Activated naive CD4-positive, alpha-beta T cell treated with anti-CD3 and anti-CD28 coated beads, Interleukin-2, amount 50 U/mL, for 72 hours (primary cell): Measurements from ENCODE around the gene HIF3A. TPM values are rescaled to one million over a fixed set of nuclear protein-coding genes. Genes with fewer than 3 reads are reported as not detected.
A peak's percentile ranks its signal among the peaks of the same experiment; 100 is the strongest.

Experiments used
- ATAC-seq, 2 donors: fragments of 150-1000 bp; cut with Tn5 transposase; 2 replicates each; pipeline ENCODE4 v1.10.0; 2021; ENCODE audit warnings: mild to moderate bottlenecking in 2 of 2, moderate library complexity in 2 of 2
- DNase-seq, 2 donors: peaks; one replicate each; pipeline ENCODE4 v3.0.0; 2021 to 2022; ENCODE audit warnings: low spot score in 2 of 2
- H3K27ac Mint-ChIP-seq, 2 donors: one replicate each; pipeline ENCODE4 v1.8.0; 2022; ENCODE audit warnings: mild to moderate bottlenecking in 2 of 2, mixed read lengths in 2 of 2
- H3K36me3 Mint-ChIP-seq, 2 donors: one replicate each; pipeline ENCODE4 v1.8.0; 2022; ENCODE audit warnings: mixed read lengths in 2 of 2
- H3K9me3 Mint-ChIP-seq, 2 donors: one replicate each; pipeline ENCODE4 v1.8.0; 2022; ENCODE audit warnings: mixed read lengths in 2 of 2
- total RNA-seq, 2 donors: library from RNA; stranded (reverse); gene quantifications; one replicate each; pipeline ENCODE4 v1.2.3, GENCODE V29; 2022

HIF3A gene
- total RNA-seq, 2 donors from 2014 or later = not detected

- no peak for ATAC-seq
- peaks cover 19 to 20% of the 10 kb centered on the region in 2 donors for H3K36me3 Mint-ChIP-seq
- peak overlapping the region in 1 of 2 donors; percentile 53 for H3K27ac Mint-ChIP-seq
- peak in 1 of 2 donors; percentile 6 for DNase-seq
- H3K9me3 Mint-ChIP-seq = no peaks in the 10 kb centered on the region
Measured at GRCh38 chr19:46381346-46381745, 84.5 kb downstream of the HIF3A start.

DNA sequence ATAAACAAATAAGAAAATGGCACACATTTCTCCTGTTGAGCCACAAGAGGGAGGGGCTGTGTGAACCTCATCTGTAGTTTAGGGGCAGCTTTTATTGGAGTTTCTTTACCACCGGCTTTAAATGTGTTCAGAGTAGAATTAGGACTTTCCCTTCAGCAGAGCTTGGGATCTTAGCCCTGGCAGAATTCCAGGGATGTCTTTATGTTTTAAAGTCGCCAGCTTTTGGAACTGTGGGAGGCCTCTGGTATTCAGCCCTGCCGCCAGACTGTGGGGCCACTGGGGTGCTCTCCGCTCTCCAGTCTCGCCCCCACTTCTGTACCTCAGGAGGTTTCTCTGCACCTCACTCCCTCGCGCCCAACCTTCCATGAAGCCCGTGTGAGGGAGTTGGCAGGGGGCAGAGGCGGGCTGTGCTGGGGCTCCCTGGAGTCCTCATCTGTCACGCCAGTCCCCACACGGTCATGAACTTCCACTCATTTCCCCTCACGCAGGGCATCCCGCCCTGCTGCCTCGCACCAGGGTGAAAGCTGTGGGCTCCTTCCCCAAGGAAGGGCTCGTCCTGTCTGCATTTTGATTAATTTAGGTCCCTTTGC is 85.0 kb downstream of the HIF3A start:
- Mint-ChIP-seq H3K27ac (peak overlapping the region in 1 of 2 donors; percentile 60), H3K36me3 (peaks cover 19 to 20% of the 10 kb centered on the region in 2 donors)

DNA sequence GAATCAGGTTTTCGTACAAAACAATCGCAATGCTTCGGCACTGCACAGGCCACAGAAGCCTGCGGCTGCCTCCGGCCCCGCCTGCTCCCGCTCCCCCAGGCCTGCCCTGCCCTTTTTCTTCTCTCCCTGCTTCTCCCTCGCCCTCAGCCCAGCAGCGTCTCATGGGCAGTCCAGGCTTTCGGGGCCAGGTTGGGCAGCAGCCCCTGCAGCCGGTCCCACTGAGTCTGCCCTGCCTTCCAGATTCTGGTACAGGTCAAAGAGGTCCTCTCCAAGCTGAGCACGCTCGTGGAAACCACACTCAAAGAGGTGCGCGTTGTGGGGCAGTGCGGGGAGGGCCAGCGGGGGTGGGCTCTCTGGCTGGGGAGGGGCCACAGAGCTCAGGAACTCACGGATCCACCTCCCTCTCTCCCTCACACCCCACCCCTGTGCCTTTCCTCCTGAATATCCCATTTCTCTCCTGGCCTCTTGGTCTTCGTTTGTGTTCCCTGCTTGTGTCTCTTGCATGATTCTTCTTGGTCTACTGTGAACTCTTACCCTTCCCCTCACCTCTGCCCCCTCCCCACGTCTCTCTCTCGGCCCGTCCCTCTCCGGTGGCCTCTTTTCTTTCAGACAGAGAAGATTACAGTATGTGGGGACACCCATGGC is 86.5 kb downstream of the HIF3A start:
- DNase-seq (peak in 1 of 2 donors; percentile 20), ATAC-seq (no peak)
- peak overlapping the region in 1 of 2 donors; percentile 37 for H3K27ac Mint-ChIP-seq

More for the DNA sequence above, 85.0 kb downstream of the HIF3A start:
- peak in 1 of 2 donors; percentile 28 for DNase-seq
- H3K9me3 Mint-ChIP-seq = no peaks in the 10 kb centered on the region
- no peak for ATAC-seq

DNA sequence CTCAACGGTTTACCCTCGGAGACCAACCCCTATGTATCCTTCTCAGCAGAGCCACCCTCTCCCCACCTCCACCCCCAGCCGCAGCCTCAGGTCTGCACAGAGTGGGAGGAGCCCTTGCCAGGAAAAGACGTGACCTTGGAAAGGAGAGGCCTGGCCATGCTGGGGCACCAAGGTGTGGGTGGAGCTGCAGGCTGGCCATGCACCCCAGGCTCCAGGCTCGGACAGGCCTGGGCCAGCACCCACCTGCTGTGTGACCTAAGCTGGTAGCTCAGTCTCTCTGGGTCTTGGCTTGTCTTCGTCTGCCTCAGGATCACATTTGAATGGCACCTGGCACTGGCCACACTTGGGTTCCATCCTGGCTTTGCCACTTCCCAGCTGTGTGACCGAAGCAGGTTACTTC is 87.0 kb downstream of the HIF3A start:
- peaks cover 19 to 26% of the 10 kb centered on the region in 2 donors for H3K36me3 Mint-ChIP-seq

More for the DNA sequence above, 86.5 kb downstream of the HIF3A start:
- Mint-ChIP-seq H3K9me3 (no peaks in the 10 kb centered on the region), H3K36me3 (peaks cover 19 to 23% of the 10 kb centered on the region in 2 donors)

DNA sequence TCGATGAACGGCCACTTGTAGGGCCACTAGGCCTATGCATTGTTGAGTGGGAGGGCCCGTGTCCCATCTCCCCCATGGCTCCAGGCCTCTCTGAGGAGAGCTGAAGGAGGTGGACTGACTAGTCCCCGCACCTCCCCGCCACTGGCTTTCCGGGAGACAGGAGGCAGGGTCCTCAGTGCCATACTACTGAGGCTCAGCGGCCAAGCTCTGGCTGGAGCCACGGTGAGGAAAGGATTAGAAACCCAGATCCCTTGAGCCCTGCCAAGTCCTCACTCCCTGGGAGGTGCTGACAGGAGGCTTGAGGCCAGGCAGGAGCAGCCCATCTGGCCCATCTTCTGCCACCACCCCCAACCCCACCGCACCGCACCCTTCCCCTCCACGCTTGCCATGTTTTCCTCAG is 87.6 kb downstream of the HIF3A start:
- peaks cover 19 to 32% of the 10 kb centered on the region in 2 donors for H3K36me3 Mint-ChIP-seq

More for the DNA sequence above, 87.0 kb downstream of the HIF3A start:
- H3K27ac Mint-ChIP-seq = no peak overlapping the region
- ATAC-seq (no peak), DNase-seq (peak in 1 of 2 donors; percentile 33)
- H3K9me3 Mint-ChIP-seq = no peaks in the 10 kb centered on the region

GRCh38 chr19:46385636-46386035 is 88.8 kb downstream of the HIF3A start:
- no peak for DNase-seq
- Mint-ChIP-seq H3K36me3 (peaks cover 13 to 33% of the 10 kb centered on the region in 2 donors), H3K9me3 (no peaks in the 10 kb centered on the region), H3K27ac (peak overlapping the region; percentile 19 to 32)
- ATAC-seq = no peak

More for the DNA sequence above, 87.6 kb downstream of the HIF3A start:
- H3K27ac Mint-ChIP-seq = peak overlapping the region in 1 of 2 donors; percentile 22
- DNase-seq (peak in 1 of 2 donors; percentile 18), ATAC-seq (no peak)
- no peaks in the 10 kb centered on the region for H3K9me3 Mint-ChIP-seq

DNA sequence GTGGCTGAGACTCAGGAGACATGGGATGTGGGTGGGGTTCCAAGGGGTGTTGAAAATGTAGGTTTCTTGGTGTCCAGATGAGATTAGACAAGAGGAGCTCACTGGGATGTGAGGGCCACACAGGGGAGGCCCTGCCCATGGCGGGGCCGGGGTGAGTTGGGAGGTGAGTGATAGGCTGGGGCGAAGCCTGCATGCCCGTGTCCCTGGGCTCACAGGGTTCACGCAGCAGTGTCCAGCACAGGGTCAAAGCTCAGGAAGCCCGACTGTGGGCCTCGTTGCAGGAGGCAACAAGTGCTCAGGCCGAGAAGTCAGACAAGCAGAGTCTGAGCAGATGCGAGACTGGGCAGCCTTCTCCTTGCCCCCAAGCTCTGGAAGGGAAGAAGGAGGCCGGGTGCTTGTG is 89.3 kb downstream of the HIF3A start:
- Mint-ChIP-seq H3K27ac (peak overlapping the region; percentile 19 to 32), H3K9me3 (no peaks in the 10 kb centered on the region), H3K36me3 (peaks cover 12 to 28% of the 10 kb centered on the region in 2 donors)
- no peak for ATAC-seq
- DNase-seq = no peak

GRCh38 chr19:46386996-46387712 is 90.3 kb downstream of the HIF3A start:
- Mint-ChIP-seq H3K9me3 (no peaks in the 10 kb centered on the region), H3K27ac (no peak overlapping the region), H3K36me3 (peaks cover 12 to 27% of the 10 kb centered on the region in 2 donors)
- DNase-seq (no peak), ATAC-seq (no peak)

GRCh38 chr19:46387713-46388130 is 90.9 kb downstream of the HIF3A start:
- no peak overlapping the region for H3K27ac Mint-ChIP-seq
- no peaks in the 10 kb centered on the region for H3K9me3 Mint-ChIP-seq
- H3K36me3 Mint-ChIP-seq = peaks cover 6 to 27% of the 10 kb centered on the region in 2 donors
- DNase-seq = no peak
- no peak for ATAC-seq

DNA sequence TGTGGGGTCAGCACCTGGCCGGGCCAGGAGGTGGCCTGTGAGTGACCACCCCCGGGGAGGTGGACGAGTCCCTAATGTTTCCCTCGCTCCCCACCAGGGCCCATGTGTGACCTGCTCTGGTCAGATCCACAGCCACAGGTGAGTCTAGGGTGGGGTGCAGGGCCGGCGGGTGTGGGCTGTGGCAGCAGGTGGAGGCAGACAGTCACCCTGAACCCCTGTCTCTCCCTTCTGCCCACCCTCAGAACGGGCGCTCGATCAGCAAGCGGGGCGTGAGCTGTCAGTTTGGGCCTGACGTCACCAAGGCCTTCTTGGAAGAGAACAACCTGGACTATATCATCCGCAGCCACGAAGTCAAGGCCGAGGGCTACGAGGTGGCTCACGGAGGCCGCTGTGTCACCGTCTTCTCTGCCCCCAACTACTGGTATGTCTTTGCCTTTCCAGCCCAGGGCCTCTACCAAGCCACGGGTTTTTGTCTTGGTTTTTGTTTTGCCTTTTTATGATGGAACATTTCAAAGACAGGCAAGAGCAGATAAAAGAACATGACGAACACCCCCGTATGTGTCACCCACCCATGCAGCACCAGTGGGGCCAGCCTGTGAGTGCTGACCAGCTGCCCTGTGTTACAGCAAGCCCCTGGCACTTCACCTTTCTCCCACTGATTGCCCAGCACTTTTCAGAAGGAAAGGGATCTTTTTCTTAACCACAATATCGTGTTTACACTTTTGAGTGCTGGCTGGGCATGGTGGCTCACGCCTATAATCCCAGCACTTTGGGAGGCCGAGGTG is 91.7 kb downstream of the HIF3A start:
- Mint-ChIP-seq H3K9me3 (no peaks in the 10 kb centered on the region), H3K27ac (no peak overlapping the region), H3K36me3 (peaks cover 4 to 27% of the 10 kb centered on the region in 2 donors)
- DNase-seq (no peak), ATAC-seq (no peak)

DNA sequence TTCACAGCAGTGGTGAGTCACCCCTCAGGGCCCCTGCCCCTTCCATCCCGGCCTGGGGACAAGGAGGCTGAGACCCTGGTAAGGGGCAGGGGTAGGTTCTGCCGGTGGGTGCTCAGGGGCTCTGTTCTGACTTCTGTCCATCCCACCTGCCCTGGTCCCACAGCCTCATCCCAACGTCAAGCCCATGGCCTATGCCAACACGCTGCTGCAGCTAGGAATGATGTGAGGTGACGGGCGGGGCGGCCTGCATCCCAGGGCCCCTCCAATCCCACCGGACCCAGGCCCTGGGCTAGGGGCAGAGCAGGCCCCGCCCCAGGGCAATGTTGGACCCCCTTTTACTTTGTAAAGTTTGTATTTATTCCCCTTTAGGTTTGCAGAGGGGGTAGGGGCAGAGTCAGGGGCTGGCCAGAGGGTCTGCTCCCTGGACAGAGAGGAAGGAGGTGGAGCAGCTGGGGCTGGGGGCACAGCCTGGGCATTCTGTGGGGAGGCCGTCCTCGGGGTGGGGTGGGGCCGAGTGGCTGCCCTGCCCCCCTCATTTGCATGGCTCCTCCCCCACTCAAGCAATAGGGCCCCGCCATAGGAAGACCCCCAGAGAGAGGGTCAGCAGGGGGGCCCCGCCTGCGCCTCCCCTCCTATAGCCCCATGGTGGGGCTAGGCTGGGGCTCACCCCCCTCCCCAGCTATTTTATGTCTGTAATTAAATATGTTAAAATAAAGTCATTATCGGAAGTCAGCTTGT is 93.4 kb downstream of the HIF3A start:
- no peak for ATAC-seq

DNA sequence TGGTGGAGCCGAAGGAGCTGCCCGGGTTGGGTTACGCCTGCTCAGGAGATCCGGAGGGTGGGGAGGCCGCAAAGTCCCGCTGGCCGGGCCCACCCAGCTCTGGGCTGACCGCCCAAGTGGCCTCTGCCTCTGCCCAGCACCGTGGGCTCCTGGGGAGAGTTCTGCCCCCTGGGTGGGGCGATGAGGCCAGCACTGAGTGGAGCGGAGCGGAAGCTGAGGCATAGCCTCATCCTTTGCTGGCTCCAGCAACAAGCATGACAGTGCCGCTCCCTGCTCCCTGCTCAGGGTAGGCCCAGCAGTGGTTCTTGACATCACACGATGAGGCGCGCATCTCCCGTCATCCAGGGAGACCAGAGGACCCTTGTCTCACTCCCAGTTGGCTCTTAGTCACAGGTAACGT is 94.0 kb downstream of the HIF3A start:
- Mint-ChIP-seq H3K9me3 (no peaks in the 10 kb centered on the region), H3K27ac (no peak overlapping the region), H3K36me3 (peaks cover 4 to 27% of the 10 kb centered on the region in 2 donors)
- DNase-seq = no peak
- no peak for ATAC-seq

More for the DNA sequence above, 93.4 kb downstream of the HIF3A start:
- H3K36me3 Mint-ChIP-seq = peaks cover 4 to 27% of the 10 kb centered on the region in 2 donors
- DNase-seq = no peak
- no peaks in the 10 kb centered on the region for H3K9me3 Mint-ChIP-seq
- no peak overlapping the region for H3K27ac Mint-ChIP-seq

GRCh38 chr19:46391296-46392251 is 94.7 kb downstream of the HIF3A start:
- ATAC-seq (no peak), DNase-seq (no peak)
- H3K9me3 Mint-ChIP-seq = no peaks in the 10 kb centered on the region
- no peak overlapping the region for H3K27ac Mint-ChIP-seq
- peaks cover 4 to 27% of the 10 kb centered on the region in 2 donors for H3K36me3 Mint-ChIP-seq

GRCh38 chr19:46392252-46392801 is 95.5 kb downstream of the HIF3A start:
- no peaks in the 10 kb centered on the region for H3K9me3 Mint-ChIP-seq
- ATAC-seq = no peak
- H3K27ac Mint-ChIP-seq = no peak overlapping the region
- peaks cover 4 to 23% of the 10 kb centered on the region in 2 donors for H3K36me3 Mint-ChIP-seq
- no peak for DNase-seq

GRCh38 chr19:46392837-46393236 is 96.0 kb downstream of the HIF3A start:
- Mint-ChIP-seq H3K36me3 (peaks cover 4 to 18% of the 10 kb centered on the region in 2 donors), H3K9me3 (no peaks in the 10 kb centered on the region), H3K27ac (no peak overlapping the region)
- no peak for ATAC-seq
- DNase-seq = no peak
